Measurements from ENCODE around the gene PRSS56. TPM values are rescaled to one million over a fixed set of nuclear protein-coding genes. Genes with fewer than 3 reads are reported as not detected.
"Not testable (repeated sequence)": the region's sequence is repeated elsewhere in the genome, so short reads cannot be mapped to it uniquely, and the experiment has no call there.

PRSS56 gene
- total and polyA plus RNA-seq, 2 of the 8 experiments (the other 6 are each of a cell fraction or from before 2014, with no cell fraction given) = 0.03 TPM; not detected in 1

- no peak for TF ChIP-seq EP300 (IDR thresholded peaks at IDR 0.05; ENCODE audit: borderline replicate concordance in 1 of 2, low read depth in 2 of 2, low read length in 2 of 2)
- TF ChIP-seq SIX5 (IDR thresholded peaks at IDR 0.05; ENCODE audit: low read depth, low read length) = no peak
- no peak for TF ChIP-seq SIRT6 (IDR thresholded peaks at IDR 0.05; ENCODE audit: low read length)
- TF ChIP-seq SP1 (IDR thresholded peaks at IDR 0.05; ENCODE audit: low read depth, low read length) = no peak
Observed at GRCh38 chr2:232532419-232532818, 12.2 kb downstream of the PRSS56 start (continued).

DNA sequence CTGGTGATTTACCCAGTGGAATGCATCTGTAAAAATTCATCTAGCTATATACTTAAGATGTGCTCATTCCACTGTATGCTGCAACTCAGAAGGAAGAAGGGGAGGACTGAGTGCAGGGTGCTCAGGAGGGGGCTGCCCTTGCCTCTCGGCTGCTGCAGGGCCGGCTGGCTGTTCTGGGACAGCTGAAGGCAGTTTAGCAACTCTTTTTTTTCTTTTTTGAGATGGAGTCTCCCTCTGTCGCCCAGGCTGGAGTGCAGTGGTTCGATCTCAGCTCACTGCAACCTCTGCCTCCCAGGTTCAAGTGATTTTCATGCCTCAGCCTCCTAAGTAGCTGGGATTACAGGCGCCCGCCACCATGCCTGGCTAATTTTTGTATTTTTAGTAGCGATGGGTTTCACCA lies 12.6 kb downstream of the PRSS56 start:
- H4K20me1 ChIP-seq (replicated peaks in 1 of 2; ENCODE audit: control insufficient read depth in 1 of 2, insufficient read depth in 2 of 2, low read length in 2 of 2); H3K9ac ChIP-seq (replicated peaks in 1 of 4; ENCODE audit: extremely low read depth in 1 of 4, low read depth in 3 of 4, low read length in 3 of 4); H3K23ac ChIP-seq (ENCODE audit: insufficient read length); H3K36me3 ChIP-seq (ENCODE audit: control insufficient read depth in 2 of 4, insufficient read depth in 4 of 4, low read length in 3 of 4); H3K18ac ChIP-seq (ENCODE audit: extremely low read depth, low read length); H3K27me3 ChIP-seq (replicated peaks in 1 of 4; ENCODE audit: control insufficient read depth in 3 of 4, extremely low read depth in 1 of 4, insufficient read depth in 3 of 4, low read length in 3 of 4); H3K79me2 ChIP-seq (ENCODE audit: control insufficient read depth in 1 of 2, insufficient read depth in 2 of 2, low read length in 2 of 2); H3K56ac ChIP-seq (replicated peaks; ENCODE audit: insufficient read length, low read depth, low read length); FAIRE-seq; H3K23me2 ChIP-seq (ENCODE audit: low read depth, low read length); H2BK15ac ChIP-seq (ENCODE audit: low read length); H2BK20ac ChIP-seq (ENCODE audit: low read length); H3K9me3 ChIP-seq (ENCODE audit: insufficient read depth in 2 of 2, low read depth in 1 of 2, low read length in 1 of 2); DNase-seq (ENCODE audit: low read depth in 1 of 2, low spot score in 2 of 2); H2AFZ ChIP-seq (ENCODE audit: low read length); H3K4me1 ChIP-seq (replicated peaks in 1 of 4; ENCODE audit: control insufficient read depth in 3 of 4, insufficient read depth in 4 of 4, low read length in 3 of 4); H3K4me2 ChIP-seq (ENCODE audit: insufficient read depth in 1 of 2, low read depth in 2 of 2, low read length in 2 of 2); H3K14ac ChIP-seq (ENCODE audit: insufficient read length); H2AK5ac ChIP-seq (ENCODE audit: low read depth, low read length); H4K91ac ChIP-seq (replicated peaks; ENCODE audit: insufficient read length, low read length); H2BK12ac ChIP-seq (ENCODE audit: low read depth, low read length); H4K5ac ChIP-seq (ENCODE audit: insufficient read length, low read depth, low read length); H3K4me3 ChIP-seq (ENCODE audit: extremely low read depth in 1 of 4, insufficient read depth in 2 of 4, low read depth in 3 of 4, low read length in 4 of 4); H2BK5ac ChIP-seq (ENCODE audit: low read depth, low read length); H2BK120ac ChIP-seq (replicated peaks; ENCODE audit: low read depth, low read length); H4K8ac ChIP-seq (ENCODE audit: extremely low read depth, insufficient read depth, low read length); H3K79me1 ChIP-seq (ENCODE audit: low read depth, low read length); H3K27ac ChIP-seq (ENCODE audit: low read depth, low read length); H3K4ac ChIP-seq (replicated peaks; ENCODE audit: insufficient read length, low read depth, low read length): not testable (repeated sequence)
- POLR2A ChIA-PET (ENCODE audit: partially characterized antibody) = interaction anchor here (1.7 to 2.4 kb wide), 2 partner anchors 12 to 39 kb away, joined by 3 to 12 read pairs; no protein-coding TSS in a partner anchor
- 78% methylated on average over 5 of the region's 7 CpGs; no CpG with 5 or more reads in 1 of the 2 experiments for WGBS, 2 experiments (ENCODE audit: extremely low coverage in 1 of 2, insufficient coverage in 1 of 2, insufficient read length in 1 of 2, insufficient replicate concordance in 2 of 2, low coverage in 1 of 2, low lambda C conversion rate in 2 of 2, missing lambda C conversion rate in 1 of 2)
- CTCF ChIA-PET (ENCODE audit: partially characterized antibody) = interaction anchor here (1.0 to 2.1 kb wide), 4 partner anchors 9 to 197 kb away, joined by 3 to 12 read pairs (median 6); no protein-coding TSS in a partner anchor

Measured in H1 (cell line).